ENCODE data around the gene DEDD2.

DNA sequence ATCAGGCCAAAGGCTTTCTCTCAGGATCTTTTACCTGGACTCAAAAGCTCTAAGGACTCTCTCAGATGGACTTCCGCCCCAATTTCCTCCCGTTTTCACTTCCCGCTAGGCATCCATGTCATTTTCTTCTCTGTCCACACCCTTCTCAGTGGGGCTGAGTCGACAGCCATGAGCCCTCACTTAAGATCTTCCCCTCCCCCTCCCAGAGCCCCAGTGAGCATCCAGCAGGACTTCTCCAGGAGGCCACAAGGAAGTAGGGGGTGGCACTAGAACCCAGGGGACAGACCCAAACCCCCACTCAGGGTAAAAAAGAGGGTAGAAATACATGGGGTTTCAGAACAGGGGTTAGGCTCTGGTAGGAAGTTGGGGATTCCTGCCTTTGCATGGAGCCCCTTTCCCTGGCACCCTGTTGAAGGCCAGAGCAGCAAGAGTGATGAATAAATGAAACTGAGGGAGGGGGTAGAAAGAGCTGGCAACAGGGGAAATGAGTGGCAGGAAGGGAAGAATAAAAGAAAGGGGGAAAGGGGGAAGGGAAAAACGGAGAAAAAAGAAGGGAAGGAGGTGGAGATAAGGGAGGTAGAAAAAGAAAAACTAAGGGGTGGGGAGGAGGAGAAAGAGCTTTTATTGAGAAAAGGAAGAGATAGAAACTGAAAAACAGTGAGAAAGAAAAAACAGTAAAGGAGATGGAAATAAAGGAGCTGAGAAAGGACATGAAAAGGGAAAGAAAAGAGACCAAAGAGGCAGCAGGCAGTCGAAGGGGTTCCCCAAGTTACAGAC lies 42.3 kb downstream of the DEDD2 start:
- TF ChIP-seq POLR2A (IDR thresholded peaks at IDR 0.05), result no peak
- TF ChIP-seq, protein P1, sequence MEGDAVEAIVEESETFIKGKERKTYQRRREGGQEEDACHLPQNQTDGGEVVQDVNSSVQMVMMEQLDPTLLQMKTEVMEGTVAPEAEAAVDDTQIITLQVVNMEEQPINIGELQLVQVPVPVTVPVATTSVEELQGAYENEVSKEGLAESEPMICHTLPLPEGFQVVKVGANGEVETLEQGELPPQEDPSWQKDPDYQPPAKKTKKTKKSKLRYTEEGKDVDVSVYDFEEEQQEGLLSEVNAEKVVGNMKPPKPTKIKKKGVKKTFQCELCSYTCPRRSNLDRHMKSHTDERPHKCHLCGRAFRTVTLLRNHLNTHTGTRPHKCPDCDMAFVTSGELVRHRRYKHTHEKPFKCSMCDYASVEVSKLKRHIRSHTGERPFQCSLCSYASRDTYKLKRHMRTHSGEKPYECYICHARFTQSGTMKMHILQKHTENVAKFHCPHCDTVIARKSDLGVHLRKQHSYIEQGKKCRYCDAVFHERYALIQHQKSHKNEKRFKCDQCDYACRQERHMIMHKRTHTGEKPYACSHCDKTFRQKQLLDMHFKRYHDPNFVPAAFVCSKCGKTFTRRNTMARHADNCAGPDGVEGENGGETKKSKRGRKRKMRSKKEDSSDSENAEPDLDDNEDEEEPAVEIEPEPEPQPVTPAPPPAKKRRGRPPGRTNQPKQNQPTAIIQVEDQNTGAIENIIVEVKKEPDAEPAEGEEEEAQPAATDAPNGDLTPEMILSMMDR (IDR thresholded peaks at IDR 0.05), result no peak

Measured in testis (tissue), 2 donors.